ENCODE results near the gene B3GLCT.

DNA sequence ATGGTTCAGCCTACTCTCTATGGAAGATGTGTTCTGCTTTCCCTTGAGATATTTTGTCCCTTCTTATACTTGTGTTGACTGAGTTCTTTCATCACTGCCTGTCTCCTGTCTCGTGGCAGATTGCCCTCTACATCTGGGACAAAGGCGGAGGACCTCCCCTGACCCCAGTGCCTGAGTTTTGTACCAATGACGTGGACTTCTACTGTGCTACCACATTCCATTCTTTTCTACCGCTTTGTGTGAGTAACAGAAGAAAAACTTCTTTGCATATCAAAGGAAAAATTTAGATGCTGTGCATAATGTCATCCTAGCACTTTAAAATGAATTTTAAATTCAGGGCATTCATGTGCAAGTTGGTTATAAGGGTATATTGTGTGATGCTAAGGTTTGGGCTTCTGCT is 74.6 kb downstream of the B3GLCT start:
- TF ChIP-seq CTCF (IDR thresholded peaks at IDR 0.05 in 2 of 3, conservative IDR thresholded peaks at IDR 0.05 in 1 of 3; ENCODE audit: borderline replicate concordance in 1 of 3, insufficient read depth in 1 of 3, low read depth in 2 of 3, low read length in 2 of 3), result no peak
- TF ChIP-seq JUND (IDR thresholded peaks at IDR 0.05), result no peak
- no peak for TF ChIP-seq POLR2A (IDR thresholded peaks at IDR 0.05; ENCODE audit: borderline replicate concordance, extremely low read depth, insufficient read depth, insufficient read length)
- no peak for TF ChIP-seq ATF3 (IDR thresholded peaks at IDR 0.05)
- no peak for TF ChIP-seq EZH2 (IDR thresholded peaks at IDR 0.05)
- no peak for TF ChIP-seq ZFX (IDR thresholded peaks at IDR 0.05)
- TF ChIP-seq MAX (IDR thresholded peaks at IDR 0.05), result no peak
- TF ChIP-seq CBX3 (IDR thresholded peaks at IDR 0.05; ENCODE audit: low read depth), result no peak
- TF ChIP-seq POLR2AphosphoS5 (IDR thresholded peaks at IDR 0.05; ENCODE audit: low read depth, low read length), result no peak
- TF ChIP-seq YY1 (IDR thresholded peaks at IDR 0.05; ENCODE audit: extremely low read depth, insufficient replicate concordance, low read depth, low read length), result no peak
- no peak for TF ChIP-seq RAD21 (IDR thresholded peaks at IDR 0.05; ENCODE audit: low read depth)
- TF ChIP-seq SIN3A (IDR thresholded peaks at IDR 0.05; ENCODE audit: low read depth), result no peak
- no peak for TF ChIP-seq EGR1 (IDR thresholded peaks at IDR 0.05; ENCODE audit: low read depth)
- no peak for TF ChIP-seq EZH2phosphoT487 (IDR thresholded peaks at IDR 0.05; ENCODE audit: borderline replicate concordance)

All from HCT116 (cell line).